Measurements from ENCODE around the gene MYH9. TPM values are rescaled to one million over a fixed set of nuclear protein-coding genes. Genes with fewer than 3 reads are reported as not detected.

The MYH9 gene
- total RNA-seq, 1 experiment from 2014 or later = 258 TPM

DNA sequence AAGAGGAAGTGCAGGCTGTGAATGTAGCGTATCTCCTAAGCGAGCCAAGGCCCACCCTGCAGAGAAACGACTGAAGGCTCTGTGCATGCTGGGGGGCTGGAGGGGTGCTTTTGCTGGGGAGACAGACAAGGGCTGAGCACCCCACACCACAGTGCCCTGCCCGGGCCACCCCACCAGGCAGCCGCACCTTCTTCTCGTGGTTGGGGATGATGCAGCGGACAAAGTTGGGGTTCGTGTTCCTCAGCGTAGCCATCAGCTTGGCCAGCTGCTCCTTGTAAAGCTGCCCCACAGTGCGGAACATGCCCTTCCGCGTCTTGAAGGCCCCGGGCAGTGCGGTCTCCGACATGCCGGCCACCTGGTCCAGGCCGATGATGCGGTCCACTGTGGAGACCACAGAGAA is 81.5 kb downstream of the MYH9 start:
- H3K9me3 ChIP-seq (ENCODE audit: control insufficient read depth in 1 of 2, insufficient read depth in 1 of 2, low read depth in 1 of 2, low read length in 2 of 2) = no peaks in the 10 kb centered on the region
- ATAC-seq (no peak), DNase-seq (ENCODE audit: low read depth, low spot score) (no peak)
- TF ChIP-seq ZFX (IDR thresholded peaks at IDR 0.05) = no peak
- TF ChIP-seq EZH2 (IDR thresholded peaks at IDR 0.05) = no peak
- TF ChIP-seq SIN3A (IDR thresholded peaks at IDR 0.05; ENCODE audit: low read depth) = no peak
- TF ChIP-seq POLR2A (IDR thresholded peaks at IDR 0.05; ENCODE audit: borderline replicate concordance, extremely low read depth, insufficient read depth, insufficient read length) = no peak
- TF ChIP-seq YY1 (IDR thresholded peaks at IDR 0.05; ENCODE audit: extremely low read depth, insufficient replicate concordance, low read depth, low read length) = no peak
- no peak for TF ChIP-seq CBX3 (IDR thresholded peaks at IDR 0.05; ENCODE audit: low read depth)
- TF ChIP-seq, protein P1, sequence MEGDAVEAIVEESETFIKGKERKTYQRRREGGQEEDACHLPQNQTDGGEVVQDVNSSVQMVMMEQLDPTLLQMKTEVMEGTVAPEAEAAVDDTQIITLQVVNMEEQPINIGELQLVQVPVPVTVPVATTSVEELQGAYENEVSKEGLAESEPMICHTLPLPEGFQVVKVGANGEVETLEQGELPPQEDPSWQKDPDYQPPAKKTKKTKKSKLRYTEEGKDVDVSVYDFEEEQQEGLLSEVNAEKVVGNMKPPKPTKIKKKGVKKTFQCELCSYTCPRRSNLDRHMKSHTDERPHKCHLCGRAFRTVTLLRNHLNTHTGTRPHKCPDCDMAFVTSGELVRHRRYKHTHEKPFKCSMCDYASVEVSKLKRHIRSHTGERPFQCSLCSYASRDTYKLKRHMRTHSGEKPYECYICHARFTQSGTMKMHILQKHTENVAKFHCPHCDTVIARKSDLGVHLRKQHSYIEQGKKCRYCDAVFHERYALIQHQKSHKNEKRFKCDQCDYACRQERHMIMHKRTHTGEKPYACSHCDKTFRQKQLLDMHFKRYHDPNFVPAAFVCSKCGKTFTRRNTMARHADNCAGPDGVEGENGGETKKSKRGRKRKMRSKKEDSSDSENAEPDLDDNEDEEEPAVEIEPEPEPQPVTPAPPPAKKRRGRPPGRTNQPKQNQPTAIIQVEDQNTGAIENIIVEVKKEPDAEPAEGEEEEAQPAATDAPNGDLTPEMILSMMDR (IDR thresholded peaks at IDR 0.05 in 2 of 3, conservative IDR thresholded peaks at IDR 0.05 in 1 of 3; ENCODE audit: borderline replicate concordance in 1 of 3, insufficient read depth in 1 of 3, low read depth in 2 of 3, low read length in 2 of 3) = no peak
- TF ChIP-seq ZNF274 (IDR thresholded peaks at IDR 0.05; ENCODE audit: low read depth, low read length) = no peak
- TF ChIP-seq FOSL1 (IDR thresholded peaks at IDR 0.05; ENCODE audit: low read depth) = no peak
- TF ChIP-seq EGR1 (IDR thresholded peaks at IDR 0.05; ENCODE audit: low read depth) = no peak
- TF ChIP-seq, protein P2, sequence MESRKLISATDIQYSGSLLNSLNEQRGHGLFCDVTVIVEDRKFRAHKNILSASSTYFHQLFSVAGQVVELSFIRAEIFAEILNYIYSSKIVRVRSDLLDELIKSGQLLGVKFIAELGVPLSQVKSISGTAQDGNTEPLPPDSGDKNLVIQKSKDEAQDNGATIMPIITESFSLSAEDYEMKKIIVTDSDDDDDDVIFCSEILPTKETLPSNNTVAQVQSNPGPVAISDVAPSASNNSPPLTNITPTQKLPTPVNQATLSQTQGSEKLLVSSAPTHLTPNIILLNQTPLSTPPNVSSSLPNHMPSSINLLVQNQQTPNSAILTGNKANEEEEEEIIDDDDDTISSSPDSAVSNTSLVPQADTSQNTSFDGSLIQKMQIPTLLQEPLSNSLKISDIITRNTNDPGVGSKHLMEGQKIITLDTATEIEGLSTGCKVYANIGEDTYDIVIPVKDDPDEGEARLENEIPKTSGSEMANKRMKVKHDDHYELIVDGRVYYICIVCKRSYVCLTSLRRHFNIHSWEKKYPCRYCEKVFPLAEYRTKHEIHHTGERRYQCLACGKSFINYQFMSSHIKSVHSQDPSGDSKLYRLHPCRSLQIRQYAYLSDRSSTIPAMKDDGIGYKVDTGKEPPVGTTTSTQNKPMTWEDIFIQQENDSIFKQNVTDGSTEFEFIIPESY (IDR thresholded peaks at IDR 0.05; ENCODE audit: extremely low read depth, insufficient replicate concordance, low read length) = no peak
- H3K79me2 ChIP-seq (ENCODE audit: insufficient read depth, low read length) = peaks cover 6% of the 10 kb centered on the region; the same call in 1 of the 2 replicates
- no TSS peak for BruUV-seq (replicated peaks)
- no peaks in the 10 kb centered on the region for H4K20me1 ChIP-seq (ENCODE audit: insufficient read depth)
- ChIA-PET RAD21 (ENCODE audit: low non-redundant PET in 1 of 2, low total read pairs in 2 of 2, uncharacterized antibody in 2 of 2, unreplicated experiment in 2 of 2) (no interaction called here), POLR2A (no interaction called here), CTCF (no interaction called here)
- no peak overlapping the region for H3K9ac ChIP-seq (ENCODE audit: low read length)
- no peaks in the 10 kb centered on the region for H3K27me3 ChIP-seq (ENCODE audit: insufficient read depth, low read length)
- intact Hi-C loops (cut with micrococcal nuclease) = no loop called here
- no peak overlapping the region for H3K27ac ChIP-seq (ENCODE audit: low read depth, low read length)
- peaks cover 52 to 53% of the 10 kb centered on the region in 2 experiments for H3K36me3 ChIP-seq (ENCODE audit: control insufficient read depth in 1 of 2, insufficient read depth in 2 of 2, low read length in 2 of 2)
- no peaks in the 10 kb centered on the region for H3K4me1 ChIP-seq (ENCODE audit: control insufficient read depth in 1 of 2, insufficient read depth in 2 of 2, low read length in 2 of 2)
- no peak overlapping the region for H3K4me2 ChIP-seq (ENCODE audit: low read length)
- no peaks in the 10 kb centered on the region for H3K9me2 ChIP-seq (ENCODE audit: insufficient read depth)
- no peak overlapping the region for H2AFZ ChIP-seq (ENCODE audit: low read depth, low read length, poor library complexity, severe bottlenecking)
- no peak overlapping the region for H3K4me3 ChIP-seq (replicated peaks in 1 of 2; ENCODE audit: low read depth in 1 of 2, low read length in 2 of 2)

Measured in HCT116 (cell line).